Stimulated activated CD4-positive, alpha-beta T cell treated with anti-CD3 and anti-CD28 coated beads, Interleukin-12 subunit alpha, Interleukin-12 subunit beta, amount 100 ng/mL, for 4 hours (primary cell): ENCODE results near the gene PTCH2.
"Not testable (repeated sequence)": the region's sequence is repeated elsewhere in the genome, so short reads cannot be mapped to it uniquely, and the experiment has no call there.

ENCODE experiments used
- DNase-seq: peaks from one replicate; pipeline ENCODE4 v3.0.0-alpha.2; 2020

PTCH2 gene

GRCh38 chr1:44842486-44842861 is 579 bp downstream of the PTCH2 start:
- DNase-seq = no peak

- DNase-seq = no peak
These were observed 3.5 kb downstream of the PTCH2 start for GRCh38 chr1:44839576-44839975.

GRCh38 chr1:44838294-44838693 is 4.8 kb downstream of the PTCH2 start:
- DNase-seq = not testable (repeated sequence)

GRCh38 chr1:44835738-44836675 is 7.0 kb downstream of the PTCH2 start:
- peak; percentile 89 for DNase-seq

- DNase-seq = no peak
These were observed 8.7 kb downstream of the PTCH2 start for GRCh38 chr1:44834328-44834727.

- DNase-seq = no peak
These were observed 10.9 kb downstream of the PTCH2 start for GRCh38 chr1:44832056-44832705.

GRCh38 chr1:44831516-44831915 is 11.5 kb downstream of the PTCH2 start:
- no peak for DNase-seq

- no peak for DNase-seq
These were observed 12.2 kb downstream of the PTCH2 start for GRCh38 chr1:44830900-44831304.

GRCh38 chr1:44829506-44830384 is 13.3 kb downstream of the PTCH2 start:
- DNase-seq = no peak

GRCh38 chr1:44828841-44829440 is 14.1 kb downstream of the PTCH2 start:
- DNase-seq = no peak

GRCh38 chr1:44828003-44828651 is 14.9 kb downstream of the PTCH2 start:
- DNase-seq = no peak

GRCh38 chr1:44827197-44828002 is 15.7 kb downstream of the PTCH2 start:
- no peak for DNase-seq

GRCh38 chr1:44826375-44827196 is 16.5 kb downstream of the PTCH2 start:
- no peak for DNase-seq

GRCh38 chr1:44824392-44824791 is 18.7 kb downstream of the PTCH2 start:
- DNase-seq = not testable (repeated sequence)

GRCh38 chr1:44822981-44823451 is 20.0 kb downstream of the PTCH2 start:
- DNase-seq = no peak

- DNase-seq = no peak
These were observed 20.8 kb downstream of the PTCH2 start for GRCh38 chr1:44822131-44822701.

- no peak for DNase-seq
These were observed 21.8 kb downstream of the PTCH2 start for GRCh38 chr1:44821240-44821715.

- no peak for DNase-seq
These were observed 22.5 kb downstream of the PTCH2 start for GRCh38 chr1:44820328-44821239.
